Measurements from ENCODE around the gene RBP4.

The RBP4 gene

DNA sequence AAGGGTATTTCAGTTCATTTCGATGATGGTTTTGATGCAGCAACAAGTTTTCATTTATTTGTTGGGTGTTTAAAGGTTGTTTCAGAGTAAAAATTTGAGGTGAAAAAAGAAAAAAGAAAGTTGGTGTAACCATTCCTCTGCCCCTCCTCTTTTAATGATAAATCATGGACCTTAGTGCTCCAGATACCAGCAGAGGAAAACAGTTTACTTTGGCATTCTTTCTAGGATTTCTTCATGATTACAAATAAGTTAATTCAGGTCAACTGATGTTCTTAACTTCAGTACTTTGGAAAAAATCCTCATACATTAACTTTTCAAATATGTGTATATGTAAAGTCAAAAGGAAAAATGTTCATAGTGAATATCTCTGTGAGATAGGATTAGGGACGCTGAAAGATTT lies 2.0 kb upstream of the RBP4 start:
- H3K27ac ChIP-seq = no peak overlapping the region
- TF ChIP-seq, protein P1, sequence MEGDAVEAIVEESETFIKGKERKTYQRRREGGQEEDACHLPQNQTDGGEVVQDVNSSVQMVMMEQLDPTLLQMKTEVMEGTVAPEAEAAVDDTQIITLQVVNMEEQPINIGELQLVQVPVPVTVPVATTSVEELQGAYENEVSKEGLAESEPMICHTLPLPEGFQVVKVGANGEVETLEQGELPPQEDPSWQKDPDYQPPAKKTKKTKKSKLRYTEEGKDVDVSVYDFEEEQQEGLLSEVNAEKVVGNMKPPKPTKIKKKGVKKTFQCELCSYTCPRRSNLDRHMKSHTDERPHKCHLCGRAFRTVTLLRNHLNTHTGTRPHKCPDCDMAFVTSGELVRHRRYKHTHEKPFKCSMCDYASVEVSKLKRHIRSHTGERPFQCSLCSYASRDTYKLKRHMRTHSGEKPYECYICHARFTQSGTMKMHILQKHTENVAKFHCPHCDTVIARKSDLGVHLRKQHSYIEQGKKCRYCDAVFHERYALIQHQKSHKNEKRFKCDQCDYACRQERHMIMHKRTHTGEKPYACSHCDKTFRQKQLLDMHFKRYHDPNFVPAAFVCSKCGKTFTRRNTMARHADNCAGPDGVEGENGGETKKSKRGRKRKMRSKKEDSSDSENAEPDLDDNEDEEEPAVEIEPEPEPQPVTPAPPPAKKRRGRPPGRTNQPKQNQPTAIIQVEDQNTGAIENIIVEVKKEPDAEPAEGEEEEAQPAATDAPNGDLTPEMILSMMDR (conservative IDR thresholded peaks at IDR 0.05) = no peak
- TF ChIP-seq ZFX (IDR thresholded peaks at IDR 0.05) = no peak

DNA sequence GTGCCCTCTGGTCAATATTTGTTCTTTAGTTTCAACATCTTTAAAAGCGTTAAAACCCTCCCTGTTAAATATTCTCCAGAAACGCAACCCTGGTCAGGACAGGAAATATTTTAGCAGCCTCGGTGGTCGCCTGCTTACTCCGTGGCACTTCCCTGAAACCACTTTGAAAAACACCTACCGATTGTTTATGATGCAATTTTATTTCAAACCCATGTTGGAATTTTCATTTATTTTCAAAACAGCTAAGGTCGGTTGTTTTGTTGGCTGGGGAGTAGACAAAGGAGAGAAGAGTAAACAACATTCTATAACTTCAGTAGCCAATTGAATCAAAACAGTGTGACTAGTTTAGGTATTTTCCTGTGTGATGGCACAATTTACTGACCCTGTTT lies 733 bp upstream of the RBP4 start:
- no peak overlapping the region for H3K27ac ChIP-seq
- TF ChIP-seq, protein P1 (conservative IDR thresholded peaks at IDR 0.05) = no peak
- TF ChIP-seq ZFX (IDR thresholded peaks at IDR 0.05) = no peak

DNA sequence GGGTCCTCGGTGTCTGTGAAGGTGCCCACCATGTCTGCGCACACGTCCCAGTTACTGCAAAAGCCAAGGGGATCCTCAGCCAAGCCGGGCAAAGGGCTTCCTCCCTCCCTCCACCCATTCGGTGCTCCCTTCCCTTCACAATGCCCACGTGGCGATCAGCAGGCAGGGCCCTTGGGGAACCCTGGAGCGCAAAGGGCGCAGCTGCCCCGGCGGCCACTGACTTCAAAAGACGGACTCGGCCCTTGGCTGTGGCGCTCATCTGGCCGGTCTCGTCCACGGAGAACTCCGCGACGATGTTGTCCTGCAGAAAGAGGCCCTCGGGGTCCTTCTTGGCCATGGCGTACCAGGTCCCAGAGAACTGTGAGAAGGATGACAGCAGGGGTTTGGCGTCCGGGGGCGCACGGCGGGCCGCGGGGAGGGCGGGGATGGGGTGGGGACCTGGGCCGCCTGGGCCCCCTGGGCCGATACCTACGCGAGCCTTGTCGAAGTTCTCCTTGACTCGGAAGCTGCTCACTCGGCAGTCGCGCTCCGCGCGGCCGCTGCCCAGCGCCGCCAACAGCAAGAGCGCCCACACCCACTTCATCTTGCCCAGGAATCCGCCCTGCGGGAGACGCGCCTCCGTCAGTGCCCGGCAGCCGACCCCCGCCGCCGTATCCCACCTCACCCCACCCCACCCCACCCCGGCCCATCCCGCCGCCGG lies 439 bp downstream of the RBP4 start:
- H3K27ac ChIP-seq = no peak overlapping the region
- TF ChIP-seq ZFX (IDR thresholded peaks at IDR 0.05) = no peak
- TF ChIP-seq, protein P1 (conservative IDR thresholded peaks at IDR 0.05) = no peak

DNA sequence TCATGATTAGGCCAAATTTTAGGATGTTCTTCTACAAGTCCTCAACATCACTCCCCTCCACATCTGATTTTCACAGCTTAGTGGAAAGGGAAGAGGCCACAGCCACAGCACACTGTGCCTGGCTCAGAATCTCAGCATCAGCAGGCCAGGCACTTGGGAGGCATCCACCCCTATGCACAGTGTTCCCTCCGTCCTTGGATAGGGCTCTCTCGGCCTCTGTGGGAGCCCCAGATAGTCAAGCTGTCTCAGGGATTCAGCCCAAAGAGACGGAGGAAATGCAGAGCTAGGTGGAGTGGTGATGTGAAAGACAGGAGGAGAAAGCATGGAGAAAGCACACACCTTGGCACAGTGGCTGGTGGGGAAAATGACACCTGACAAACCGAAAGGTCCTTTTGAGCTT lies 1.3 kb downstream of the RBP4 start:
- TF ChIP-seq, protein P1 (conservative IDR thresholded peaks at IDR 0.05) = no peak
- H3K27ac ChIP-seq = no peak overlapping the region

DNA sequence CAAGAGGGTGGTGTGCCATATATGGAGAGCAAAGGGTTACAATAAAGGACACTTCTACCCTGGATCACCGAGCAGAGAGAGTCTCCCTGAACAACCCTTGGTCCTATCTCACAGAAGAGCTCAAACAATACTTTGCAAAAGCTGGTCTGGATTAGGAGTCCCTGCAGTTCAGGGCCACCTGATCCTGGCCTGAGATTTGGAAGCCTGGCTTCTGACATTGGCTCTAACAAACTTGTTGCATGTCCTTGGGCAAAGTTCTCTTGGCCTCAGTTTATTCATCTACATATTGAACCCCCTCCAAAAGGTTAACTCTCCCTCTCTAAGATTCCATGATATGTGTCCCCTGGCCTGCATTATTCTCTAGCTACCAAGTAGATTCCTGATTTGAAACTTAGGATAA lies 1.7 kb downstream of the RBP4 start:
- no peak for TF ChIP-seq ZFX (IDR thresholded peaks at IDR 0.05)
- TF ChIP-seq, protein P1 (conservative IDR thresholded peaks at IDR 0.05) = no peak
- no peak overlapping the region for H3K27ac ChIP-seq

DNA sequence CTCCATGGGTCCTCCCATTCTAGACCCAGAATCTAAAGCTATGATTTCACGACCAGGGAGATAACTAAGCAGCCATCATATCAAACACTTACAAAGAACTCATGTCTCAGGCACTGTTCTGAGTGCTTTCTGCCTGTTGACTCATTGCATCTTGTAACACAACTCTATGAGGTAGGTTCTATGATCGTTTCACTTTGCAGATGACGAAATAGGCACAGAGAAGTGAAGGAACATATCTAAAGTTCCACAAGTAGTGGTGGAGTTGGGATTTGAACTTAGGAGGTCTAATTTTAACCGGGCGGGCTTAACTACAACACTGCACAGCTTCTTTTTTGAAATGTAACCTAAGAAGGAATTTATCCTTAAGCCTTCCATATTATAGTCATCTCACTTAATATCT lies 2.9 kb downstream of the RBP4 start:
- H3K27ac ChIP-seq = no peak overlapping the region
- TF ChIP-seq, protein P1 (conservative IDR thresholded peaks at IDR 0.05) = no peak
- no peak for TF ChIP-seq ZFX (IDR thresholded peaks at IDR 0.05)

DNA sequence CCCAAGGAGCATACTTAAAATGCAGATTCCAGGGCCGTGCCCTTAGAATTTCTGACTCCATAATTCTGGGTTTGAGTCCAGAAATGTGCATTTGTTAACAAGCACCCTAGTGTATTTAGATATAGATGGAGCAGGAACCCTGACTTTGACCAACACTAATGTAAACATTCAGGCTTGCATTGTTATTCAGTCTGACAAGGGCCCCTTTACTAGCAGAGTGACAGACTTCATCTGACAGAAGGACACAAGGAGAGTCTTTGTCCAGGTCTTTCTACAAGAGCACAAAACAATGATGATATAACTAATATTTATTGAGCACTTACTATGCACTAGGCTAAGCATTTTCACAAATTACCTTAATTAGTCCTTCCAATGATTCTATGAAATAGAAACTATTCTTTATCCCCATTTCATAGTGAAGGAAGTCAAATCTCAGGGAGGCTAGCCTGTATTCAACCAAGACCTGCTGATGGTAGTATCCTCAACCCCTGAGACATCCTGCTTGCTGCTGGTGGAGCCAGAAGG lies 3.9 kb downstream of the RBP4 start:
- H3K27ac ChIP-seq = no peak overlapping the region
- TF ChIP-seq ZFX (IDR thresholded peaks at IDR 0.05) = no peak
- TF ChIP-seq, protein P1 (conservative IDR thresholded peaks at IDR 0.05) = no peak
